Panc1 (cell line): ENCODE results near the gene ZFYVE27. TPM values are rescaled to one million over a fixed set of nuclear protein-coding genes. Genes with fewer than 3 reads are reported as not detected.

Source experiments
- ATAC-seq: fragments of 200-7000 bp; cut with Tn5 transposase; 2 replicates; pipeline ENCODE4 v1.9.1; 2020; ENCODE audit warnings: mild to moderate bottlenecking, moderate library complexity
- BruUV-seq: library from RNA; stranded (reverse); fragments of 400-500 nt; replicated peaks from 2 replicates; lab custom pipeline; 2021; lab: Mats Ljungman, UMichigan
- CTCF ChIA-PET: fragments of 300-600 bp; sonication (Branson Sonifier 250); formaldehyde crosslinking; loops from one replicate; lab custom pipeline; 2022; ENCODE audit warnings: antibody characterized with exemption; lab: Charles Lee
- POLR2A ChIA-PET: fragments of 300-600 bp; sonication (Branson Sonifier 250); formaldehyde crosslinking; loops from one replicate; lab custom pipeline; 2022; ENCODE audit warnings: antibody characterized with exemption; lab: Charles Lee
- DNase-seq: peaks from one replicate; pipeline ENCODE4 v3.0.0-alpha.2; 2010; ENCODE audit warnings: low read depth, low spot score
- H3K27ac ChIP-seq: 2 replicates; pipeline ENCODE4 v1.5.1; 2011; ENCODE audit warnings: mild to moderate bottlenecking, low read length, inconsistent platforms
- H3K27me3 ChIP-seq: fragments of 200-500 bp; sonication (Bioruptor generic); 2 replicates; pipeline ENCODE4 v1.6.0; 2014; ENCODE audit warnings: low read length, inconsistent platforms; ENCODE audit not compliant: control insufficient read depth, insufficient read depth
- H3K36me3 ChIP-seq: fragments of 200-500 bp; sonication (Bioruptor generic); 2 replicates; pipeline ENCODE4 v1.5.1; 2014; ENCODE audit warnings: inconsistent platforms, mild to moderate bottlenecking, low read length, moderate library complexity; ENCODE audit not compliant: control insufficient read depth, insufficient read depth
- H3K4me1 ChIP-seq: 2 replicates; pipeline ENCODE4 v1.5.1; 2011; ENCODE audit warnings: inconsistent platforms, mild to moderate bottlenecking, low read length, moderate library complexity; ENCODE audit not compliant: control insufficient read depth, insufficient read depth
- H3K4me3 ChIP-seq, 2 experiments: 2 replicates each; pipeline ENCODE4 v1.5.1; 2011 to 2012; ENCODE audit warnings: low read depth in 2 of 2, low read length in 2 of 2, mild to moderate bottlenecking in 2 of 2, inconsistent platforms in 1 of 2, moderate library complexity in 1 of 2
- H3K9me3 ChIP-seq: fragments of 200-500 bp; sonication (Bioruptor generic); 2 replicates; pipeline ENCODE4 v1.5.1; 2014; ENCODE audit warnings: low read depth, mild to moderate bottlenecking, inconsistent platforms, low read length, moderate library complexity; ENCODE audit not compliant: control insufficient read depth, insufficient read depth
- POLR2AphosphoS5 ChIP-seq: IDR thresholded peaks from 2 replicates; pipeline ENCODE4 v1.6.1; 2012; ENCODE audit warnings: mild to moderate bottlenecking, low read depth, low read length, moderate library complexity
- SIN3A ChIP-seq: IDR thresholded peaks from 2 replicates; pipeline ENCODE4 v1.6.1; 2012; ENCODE audit warnings: low read depth, mild to moderate bottlenecking, low read length, moderate library complexity, borderline replicate concordance; ENCODE audit not compliant: insufficient read depth
- TCF7L2 ChIP-seq: IDR thresholded peaks from 2 replicates; pipeline ENCODE4 v1.6.1; 2011; ENCODE audit warnings: mild to moderate bottlenecking, low read depth, low read length, inconsistent platforms
- in situ Hi-C: cut with HindIII; loops from 2 replicates; pipeline ENCODE4 v1.10.0; 2016; ENCODE audit warnings: low sequenced_read_pairs, low pct_unique_long_range_greater_than_20kb
- intact Hi-C: fragments of 100-400 bp; cut with micrococcal nuclease; formaldehyde crosslinking; loops from one replicate; pipeline ENCODE4 v1.10.0; 2022; ENCODE audit not compliant: unreplicated experiment
- total RNA-seq: library from RNA; stranded (reverse); gene quantifications from one replicate; pipeline ENCODE4 v1.2.1, GENCODE V29; 2021; ENCODE audit not compliant: unreplicated experiment
- TF ChIP-seq, protein P1 (sequence below), 2 experiments: IDR thresholded peaks; 2 replicates each; pipeline ENCODE4 v1.6.1; 2011 to 2012; ENCODE audit warnings: low read depth in 2 of 2, control low read depth in 1 of 2, low read length in 1 of 2, mild to moderate bottlenecking in 1 of 2, moderate library complexity in 1 of 2; ENCODE audit not compliant: insufficient read depth in 1 of 2
- TF ChIP-seq, protein P2 (sequence below): fragments of 450-650 bp; IDR thresholded peaks from 2 replicates; pipeline ENCODE4 v1.5.1; 2017; ENCODE audit warnings: mild to moderate bottlenecking

The ZFYVE27 gene
- total RNA-seq, 1 experiment from 2014 or later, result 37.9 TPM

DNA sequence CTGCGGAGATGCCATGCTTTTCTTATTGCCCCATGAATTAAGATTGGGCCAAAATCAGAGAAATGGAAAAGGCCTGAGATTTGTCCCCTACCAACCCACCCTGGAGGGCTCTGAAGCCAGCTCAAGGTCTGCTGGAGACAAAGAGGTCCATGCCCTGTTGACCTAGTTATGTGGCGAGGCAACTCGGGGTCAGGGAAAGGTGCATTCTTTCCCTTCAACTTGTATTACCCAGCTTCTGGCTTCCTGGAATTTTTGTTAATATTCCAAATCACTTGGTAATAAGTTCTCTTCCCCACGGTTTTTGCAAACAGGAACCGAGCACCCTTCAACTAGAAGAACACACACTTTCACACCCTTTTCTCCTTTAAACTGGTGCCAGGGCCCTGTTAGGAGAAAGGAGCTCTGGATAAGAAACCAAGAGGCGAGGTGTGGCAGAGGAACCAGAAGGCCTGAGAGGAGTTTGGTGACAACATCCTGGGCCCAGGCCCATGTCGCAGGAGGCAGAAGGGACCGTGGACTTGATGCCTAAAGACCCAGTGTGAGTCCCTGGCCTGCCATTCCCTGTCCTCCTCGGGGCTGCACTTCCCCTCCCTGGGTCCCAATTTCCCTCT, 47.4 kb downstream of the ZFYVE27 start:
- Histone ChIP-seq H3K27ac (no peak overlapping the region), H3K4me1 (peaks cover 5% of the 10 kb centered on the region), H3K27me3 (no peaks in the 10 kb centered on the region), H3K36me3 (no peaks in the 10 kb centered on the region), H3K4me3 (no peak overlapping the region), H3K9me3 (no peaks in the 10 kb centered on the region)
- BruUV-seq, result no TSS peak
- DNase-seq (no peak), ATAC-seq (no peak)
- CTCF ChIA-PET, result no interaction called here
- POLR2A ChIA-PET, result no interaction called here
- intact Hi-C loops, result no loop called here
- in situ Hi-C loops, result no loop called here
- TF ChIP-seq, protein P1, sequence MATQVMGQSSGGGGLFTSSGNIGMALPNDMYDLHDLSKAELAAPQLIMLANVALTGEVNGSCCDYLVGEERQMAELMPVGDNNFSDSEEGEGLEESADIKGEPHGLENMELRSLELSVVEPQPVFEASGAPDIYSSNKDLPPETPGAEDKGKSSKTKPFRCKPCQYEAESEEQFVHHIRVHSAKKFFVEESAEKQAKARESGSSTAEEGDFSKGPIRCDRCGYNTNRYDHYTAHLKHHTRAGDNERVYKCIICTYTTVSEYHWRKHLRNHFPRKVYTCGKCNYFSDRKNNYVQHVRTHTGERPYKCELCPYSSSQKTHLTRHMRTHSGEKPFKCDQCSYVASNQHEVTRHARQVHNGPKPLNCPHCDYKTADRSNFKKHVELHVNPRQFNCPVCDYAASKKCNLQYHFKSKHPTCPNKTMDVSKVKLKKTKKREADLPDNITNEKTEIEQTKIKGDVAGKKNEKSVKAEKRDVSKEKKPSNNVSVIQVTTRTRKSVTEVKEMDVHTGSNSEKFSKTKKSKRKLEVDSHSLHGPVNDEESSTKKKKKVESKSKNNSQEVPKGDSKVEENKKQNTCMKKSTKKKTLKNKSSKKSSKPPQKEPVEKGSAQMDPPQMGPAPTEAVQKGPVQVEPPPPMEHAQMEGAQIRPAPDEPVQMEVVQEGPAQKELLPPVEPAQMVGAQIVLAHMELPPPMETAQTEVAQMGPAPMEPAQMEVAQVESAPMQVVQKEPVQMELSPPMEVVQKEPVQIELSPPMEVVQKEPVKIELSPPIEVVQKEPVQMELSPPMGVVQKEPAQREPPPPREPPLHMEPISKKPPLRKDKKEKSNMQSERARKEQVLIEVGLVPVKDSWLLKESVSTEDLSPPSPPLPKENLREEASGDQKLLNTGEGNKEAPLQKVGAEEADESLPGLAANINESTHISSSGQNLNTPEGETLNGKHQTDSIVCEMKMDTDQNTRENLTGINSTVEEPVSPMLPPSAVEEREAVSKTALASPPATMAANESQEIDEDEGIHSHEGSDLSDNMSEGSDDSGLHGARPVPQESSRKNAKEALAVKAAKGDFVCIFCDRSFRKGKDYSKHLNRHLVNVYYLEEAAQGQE (IDR thresholded peaks at IDR 0.05; ENCODE audit: insufficient read depth in 1 of 2, low read depth in 2 of 2, low read length in 1 of 2), result no peak
- TF ChIP-seq SIN3A, result no peak
- no peak for TF ChIP-seq POLR2AphosphoS5
- TF ChIP-seq, protein P2, sequence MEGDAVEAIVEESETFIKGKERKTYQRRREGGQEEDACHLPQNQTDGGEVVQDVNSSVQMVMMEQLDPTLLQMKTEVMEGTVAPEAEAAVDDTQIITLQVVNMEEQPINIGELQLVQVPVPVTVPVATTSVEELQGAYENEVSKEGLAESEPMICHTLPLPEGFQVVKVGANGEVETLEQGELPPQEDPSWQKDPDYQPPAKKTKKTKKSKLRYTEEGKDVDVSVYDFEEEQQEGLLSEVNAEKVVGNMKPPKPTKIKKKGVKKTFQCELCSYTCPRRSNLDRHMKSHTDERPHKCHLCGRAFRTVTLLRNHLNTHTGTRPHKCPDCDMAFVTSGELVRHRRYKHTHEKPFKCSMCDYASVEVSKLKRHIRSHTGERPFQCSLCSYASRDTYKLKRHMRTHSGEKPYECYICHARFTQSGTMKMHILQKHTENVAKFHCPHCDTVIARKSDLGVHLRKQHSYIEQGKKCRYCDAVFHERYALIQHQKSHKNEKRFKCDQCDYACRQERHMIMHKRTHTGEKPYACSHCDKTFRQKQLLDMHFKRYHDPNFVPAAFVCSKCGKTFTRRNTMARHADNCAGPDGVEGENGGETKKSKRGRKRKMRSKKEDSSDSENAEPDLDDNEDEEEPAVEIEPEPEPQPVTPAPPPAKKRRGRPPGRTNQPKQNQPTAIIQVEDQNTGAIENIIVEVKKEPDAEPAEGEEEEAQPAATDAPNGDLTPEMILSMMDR, result no peak
- no peak for TF ChIP-seq TCF7L2

DNA sequence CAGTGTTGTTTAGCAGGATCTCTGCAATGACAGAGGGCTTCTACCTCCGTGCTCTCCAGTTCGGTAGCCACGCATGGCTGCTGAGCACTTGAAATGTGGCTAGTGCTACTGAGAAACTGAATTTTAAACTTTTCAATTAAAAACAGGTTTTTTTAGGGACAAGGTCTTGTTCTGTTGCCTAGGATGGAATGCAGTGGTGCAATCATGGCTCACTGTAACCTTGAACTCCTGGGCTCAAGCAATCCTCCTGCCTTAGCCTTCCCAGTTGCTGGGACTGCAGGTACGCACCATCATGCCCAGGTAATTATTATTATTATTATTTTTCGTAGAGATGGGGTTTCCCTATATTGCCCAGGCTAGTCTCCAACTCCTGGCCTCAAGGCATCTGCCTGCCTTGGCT, 48.3 kb downstream of the ZFYVE27 start:
- TF ChIP-seq POLR2AphosphoS5 (no peak), TCF7L2 (no peak), SIN3A (no peak)
- TF ChIP-seq, protein P2, result no peak
- TF ChIP-seq, protein P1 (IDR thresholded peaks at IDR 0.05; ENCODE audit: insufficient read depth in 1 of 2, low read depth in 2 of 2, low read length in 1 of 2), result no peak
- Histone ChIP-seq H3K36me3 (no peaks in the 10 kb centered on the region), H3K4me1 (peaks cover 5% of the 10 kb centered on the region), H3K4me3 (no peak overlapping the region), H3K27me3 (no peaks in the 10 kb centered on the region), H3K9me3 (no peaks in the 10 kb centered on the region), H3K27ac (no peak overlapping the region)
- intact Hi-C loops (no loop called here), in situ Hi-C loops (no loop called here)
- ATAC-seq (no peak), DNase-seq (no peak)
- BruUV-seq, result no TSS peak
- POLR2A ChIA-PET, result no interaction called here
- CTCF ChIA-PET, result no interaction called here
